Activated CD8-positive, alpha-beta memory T cell treated with anti-CD3 and anti-CD28 coated beads for 48 hours (primary cell): Measurements from ENCODE around the gene CD99L2.
A peak's percentile ranks its signal among the peaks of the same experiment; 100 is the strongest.
"Not testable (repeated sequence)": the region's sequence is repeated elsewhere in the genome, so short reads cannot be mapped to it uniquely, and the experiment has no call there.

Experiments
- DNase-seq, 3 experiments: peaks; one replicate each; pipeline ENCODE4 v3.0.0-alpha.2; 2020; ENCODE audit warnings: low read depth in 2 of 3, low spot score in 2 of 3

CD99L2 gene

GRCh38 chrX:150897421-150898320 is 797 bp downstream of the CD99L2 start:
- peak in 1 of 3 experiments; percentile 6 for DNase-seq

- no peak for DNase-seq
Observed at GRCh38 chrX:150896632-150897031, 1.8 kb downstream of the CD99L2 start.

- DNase-seq, result no peak
Observed at GRCh38 chrX:150893936-150894335, 4.5 kb downstream of the CD99L2 start.

GRCh38 chrX:150889131-150889530 is 9.3 kb downstream of the CD99L2 start:
- DNase-seq, result no peak

GRCh38 chrX:150887906-150888465 is 10.5 kb downstream of the CD99L2 start:
- no peak for DNase-seq

GRCh38 chrX:150887268-150887667 is 11.2 kb downstream of the CD99L2 start:
- DNase-seq, result not testable (repeated sequence)

GRCh38 chrX:150886381-150886780 is 12.1 kb downstream of the CD99L2 start:
- DNase-seq, result no peak

GRCh38 chrX:150880808-150881165 is 17.7 kb downstream of the CD99L2 start:
- DNase-seq, result no peak

GRCh38 chrX:150879855-150880807 is 18.3 kb downstream of the CD99L2 start:
- no peak for DNase-seq

- DNase-seq, result not testable (repeated sequence)
Observed at GRCh38 chrX:150875621-150876020, 22.8 kb downstream of the CD99L2 start.

GRCh38 chrX:150874448-150874847 is 24.0 kb downstream of the CD99L2 start:
- no peak for DNase-seq

- no peak for DNase-seq
Observed at GRCh38 chrX:150873616-150874015, 24.9 kb downstream of the CD99L2 start.

GRCh38 chrX:150872773-150873336 is 25.6 kb downstream of the CD99L2 start:
- no peak for DNase-seq

- no peak for DNase-seq
Observed at GRCh38 chrX:150871341-150871811, 27.1 kb downstream of the CD99L2 start.

GRCh38 chrX:150870487-150871340 is 27.8 kb downstream of the CD99L2 start:
- no peak for DNase-seq

- no peak for DNase-seq
Observed at GRCh38 chrX:150870029-150870428, 28.4 kb downstream of the CD99L2 start.

- no peak for DNase-seq
Observed at GRCh38 chrX:150869450-150869849, 29.0 kb downstream of the CD99L2 start.

- no peak for DNase-seq
Observed at GRCh38 chrX:150868625-150869024, 29.8 kb downstream of the CD99L2 start.

GRCh38 chrX:150864127-150864526 is 34.3 kb downstream of the CD99L2 start:
- DNase-seq, result no peak

GRCh38 chrX:150863191-150863590 is 35.3 kb downstream of the CD99L2 start:
- no peak for DNase-seq
